ENCODE data around the gene LAYN.

DNA sequence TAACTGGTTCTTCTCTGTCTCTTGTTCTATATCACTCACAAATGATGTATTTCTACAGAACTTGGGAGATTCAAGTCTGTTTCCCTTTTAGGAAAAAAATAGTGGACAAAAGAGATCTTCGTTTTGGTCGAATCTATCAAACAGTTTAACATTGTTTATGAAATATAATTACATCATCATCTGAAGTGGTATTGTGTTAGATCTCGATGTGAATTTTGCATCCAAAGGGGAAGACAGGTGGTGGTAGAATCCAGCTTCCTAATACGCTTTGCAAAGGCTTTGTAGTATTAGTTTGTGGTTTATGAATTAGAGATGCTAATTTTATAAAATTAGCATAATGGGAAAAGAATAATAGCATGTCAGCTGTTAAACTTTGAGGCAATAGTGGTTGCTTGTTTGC, 65.2 kb downstream of the LAYN start:
- TF ChIP-seq CTCF (IDR thresholded peaks at IDR 0.05) (no peak), POLR2A (IDR thresholded peaks at IDR 0.05) (no peak)
